SW 1271 (cell line): Measurements from ENCODE around the gene PRKCA.
"Not testable (repeated sequence)": the region's sequence is repeated elsewhere in the genome, so short reads cannot be mapped to it uniquely, and the experiment has no call there.

Source experiments
- DNase-seq, 2 experiments: peaks; one replicate each; lab custom pipeline; 2025; lab: John Stamatoyannopoulos, UW

PRKCA gene

GRCh38 chr17:66489576-66489975, 187.2 kb downstream of the PRKCA start:
- DNase-seq: not testable (repeated sequence)

GRCh38 chr17:66491213-66491612, 188.8 kb downstream of the PRKCA start:
- no peak for DNase-seq

- DNase-seq: no peak
These were observed 189.3 kb downstream of the PRKCA start for GRCh38 chr17:66491665-66492064.

GRCh38 chr17:66492080-66492479, 189.7 kb downstream of the PRKCA start:
- DNase-seq: no peak

- DNase-seq: no peak
These were observed 190.2 kb downstream of the PRKCA start for GRCh38 chr17:66492561-66493005.

- DNase-seq: peak in 1 of 2 experiments; percentile 32
These were observed 191.0 kb downstream of the PRKCA start for GRCh38 chr17:66493283-66494019.

- peak; percentile 62 to 93 for DNase-seq
These were observed 191.8 kb downstream of the PRKCA start for GRCh38 chr17:66494023-66494803.

- no peak for DNase-seq
These were observed 192.6 kb downstream of the PRKCA start for GRCh38 chr17:66495035-66495434.

- no peak for DNase-seq
These were observed 193.9 kb downstream of the PRKCA start for GRCh38 chr17:66496306-66496705.

- no peak for DNase-seq
These were observed 196.2 kb downstream of the PRKCA start for GRCh38 chr17:66498580-66498979.

GRCh38 chr17:66506641-66507040, 204.2 kb downstream of the PRKCA start:
- no peak for DNase-seq

GRCh38 chr17:66507103-66507923, 204.9 kb downstream of the PRKCA start:
- peak in 1 of 2 experiments; percentile 58 for DNase-seq

GRCh38 chr17:66507982-66508760, 205.8 kb downstream of the PRKCA start:
- DNase-seq: no peak

GRCh38 chr17:66508896-66509844, 206.8 kb downstream of the PRKCA start:
- DNase-seq: peak in 1 of 2 experiments; percentile 57

- no peak for DNase-seq
These were observed 207.5 kb downstream of the PRKCA start for GRCh38 chr17:66509926-66510325.

- DNase-seq: no peak
These were observed 208.7 kb downstream of the PRKCA start for GRCh38 chr17:66511135-66511534.

- DNase-seq: no peak
These were observed 211.9 kb downstream of the PRKCA start for GRCh38 chr17:66514227-66514806.

GRCh38 chr17:66515974-66516373, 213.6 kb downstream of the PRKCA start:
- no peak for DNase-seq

- DNase-seq: no peak
These were observed 215.1 kb downstream of the PRKCA start for GRCh38 chr17:66517336-66518009.
